Iris pigment epithelial cell (primary cell): ENCODE measurements around the gene DECR2.
A peak's percentile ranks its signal among the peaks of the same experiment; 100 is the strongest.
"Not testable (repeated sequence)": the region's sequence is repeated elsewhere in the genome, so short reads cannot be mapped to it uniquely, and the experiment has no call there.

ENCODE experiments used
- DNase-seq: peaks from one replicate; pipeline ENCODE4 v3.0.0-alpha.2; 2011; ENCODE audit warnings: low read depth

Gene DECR2

GRCh38 chr16:401468-402348, at the start of gene DECR2:
Gene DECR2 (plus strand): TSS chr16:401885. CDS start chr16:401964, 79 bp downstream.
- DNase-seq: peak; percentile 90

- DNase-seq: peak; percentile 92
Measured at GRCh38 chr16:352547-353403, 48.9 kb upstream of the DECR2 start, which contains the start of gene AXIN1. Gene AXIN1 (minus strand): TSS chr16:352723. CDS start chr16:347025, 5,698 bp downstream.

GRCh38 chr16:353404-354290, 48.0 kb upstream of the DECR2 start:
- no peak for DNase-seq

- no peak for DNase-seq
Measured at GRCh38 chr16:354291-354881, 47.3 kb upstream of the DECR2 start.

GRCh38 chr16:354971-355461, 46.7 kb upstream of the DECR2 start:
- DNase-seq: no peak

- no peak for DNase-seq
Measured at GRCh38 chr16:356741-357140, 44.9 kb upstream of the DECR2 start.

- DNase-seq: no peak
Measured at GRCh38 chr16:359067-359763, 42.5 kb upstream of the DECR2 start.

GRCh38 chr16:359871-360697, 41.6 kb upstream of the DECR2 start:
- no peak for DNase-seq

- DNase-seq: no peak
Measured at GRCh38 chr16:360698-361336, 40.9 kb upstream of the DECR2 start.

- no peak for DNase-seq
Measured at GRCh38 chr16:361341-361871, 40.3 kb upstream of the DECR2 start.

- DNase-seq: peak; percentile 72
Measured at GRCh38 chr16:361872-362701, 39.6 kb upstream of the DECR2 start.

GRCh38 chr16:362702-362999, 39.0 kb upstream of the DECR2 start:
- DNase-seq: not testable (repeated sequence)

GRCh38 chr16:363110-363765, 38.4 kb upstream of the DECR2 start:
- DNase-seq: no peak

GRCh38 chr16:363766-364490, 37.8 kb upstream of the DECR2 start:
- DNase-seq: no peak

GRCh38 chr16:364595-365491, 36.8 kb upstream of the DECR2 start:
- no peak for DNase-seq

GRCh38 chr16:366476-366875, 35.2 kb upstream of the DECR2 start:
- no peak for DNase-seq
